GM19193 (cell line): Measurements from ENCODE around the gene CTSO.

Experiments
- POLR2A ChIP-seq: IDR thresholded peaks from 4 replicates; pipeline ENCODE4 v1.6.1; 2011; ENCODE audit not compliant: insufficient read depth, insufficient read length; ENCODE audit errors: extremely low read depth

The CTSO gene

DNA sequence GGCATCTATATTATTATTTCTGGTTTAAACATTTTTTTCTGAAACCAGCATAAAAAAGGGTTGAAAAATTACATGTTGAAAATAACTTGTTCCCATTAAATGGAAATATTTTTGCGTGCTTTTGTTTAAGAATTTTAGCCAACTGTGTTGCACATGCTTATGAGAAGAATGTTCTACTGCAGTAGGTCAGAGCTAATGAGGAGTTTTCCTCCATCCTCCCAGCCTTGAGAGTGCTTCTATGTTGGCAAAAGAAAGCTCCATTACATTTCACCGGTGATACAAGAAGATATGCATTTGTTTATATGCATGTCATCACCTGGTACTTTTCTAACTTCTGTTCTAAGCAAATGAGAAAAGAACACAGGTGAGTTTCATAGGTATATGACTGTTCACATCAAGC, 63.7 kb downstream of the CTSO start:
- TF ChIP-seq POLR2A: no peak

DNA sequence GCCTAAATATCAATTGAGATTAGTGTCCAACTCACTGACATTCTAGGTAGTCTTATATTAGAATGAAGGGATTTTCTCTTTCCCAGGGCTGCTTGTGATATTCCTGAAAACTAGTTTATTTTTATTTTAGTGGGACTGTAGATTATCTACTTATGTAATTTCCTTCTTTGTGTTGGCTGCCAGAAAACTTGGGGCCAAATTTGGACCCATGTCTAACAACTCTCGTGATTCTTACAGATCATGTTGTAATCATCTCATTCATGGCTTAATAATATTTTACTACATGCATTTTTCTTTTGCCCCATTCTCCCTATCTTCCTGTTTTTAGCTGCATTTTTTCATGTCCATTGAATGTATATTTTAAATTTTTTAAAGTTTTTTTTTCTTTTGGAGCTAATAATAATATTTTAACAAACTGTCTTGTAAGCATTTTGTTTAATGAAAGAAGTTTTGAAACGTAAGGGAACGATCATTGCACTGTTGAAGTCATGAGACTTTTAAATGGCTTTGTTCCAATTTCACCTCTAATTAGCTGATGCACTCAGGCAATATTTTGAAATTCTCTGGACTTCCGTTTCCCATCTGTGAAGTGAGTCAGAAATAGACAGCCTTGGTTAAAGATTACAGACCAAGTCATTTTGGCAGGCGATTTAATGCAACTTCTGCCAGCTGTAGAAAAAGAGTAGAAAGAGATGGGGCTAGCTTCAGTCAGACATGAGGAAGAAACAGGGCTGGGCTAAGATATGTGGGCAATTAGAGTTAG, 64.5 kb downstream of the CTSO start:
- TF ChIP-seq POLR2A: no peak

DNA sequence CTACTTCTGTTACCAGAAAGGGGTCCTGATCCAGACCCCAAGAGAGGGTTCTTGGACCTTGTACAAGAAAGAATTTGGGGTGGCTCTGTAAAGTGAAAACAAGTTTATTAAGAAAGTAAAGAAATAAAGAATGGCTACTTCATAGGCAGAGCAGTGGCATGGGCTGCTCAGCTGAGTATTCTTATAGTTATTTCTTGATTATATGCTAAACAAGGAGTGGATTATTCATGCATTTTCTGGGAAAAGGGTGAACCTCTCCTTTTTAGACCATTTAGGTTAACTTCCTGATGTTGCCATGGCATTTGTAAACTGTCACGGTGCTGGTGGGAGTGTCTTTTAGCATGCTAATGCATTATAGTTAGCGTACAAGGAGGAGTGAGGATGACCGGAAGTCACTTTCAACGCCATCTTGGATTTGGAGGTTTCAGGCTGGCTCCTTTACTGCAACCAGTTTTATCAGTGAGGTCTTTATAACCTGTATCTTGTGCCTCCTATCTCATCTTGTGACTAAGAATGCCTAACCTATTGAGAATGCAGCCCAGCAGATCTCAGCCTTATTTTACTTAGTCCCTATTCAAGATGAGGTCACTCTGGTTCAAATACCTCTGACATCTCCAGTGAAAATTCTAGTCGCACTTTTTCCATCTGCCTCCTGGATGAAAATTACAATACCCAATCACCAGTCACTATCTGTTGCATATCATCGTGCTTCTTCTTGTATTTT, 65.7 kb downstream of the CTSO start:
- TF ChIP-seq POLR2A: no peak

DNA sequence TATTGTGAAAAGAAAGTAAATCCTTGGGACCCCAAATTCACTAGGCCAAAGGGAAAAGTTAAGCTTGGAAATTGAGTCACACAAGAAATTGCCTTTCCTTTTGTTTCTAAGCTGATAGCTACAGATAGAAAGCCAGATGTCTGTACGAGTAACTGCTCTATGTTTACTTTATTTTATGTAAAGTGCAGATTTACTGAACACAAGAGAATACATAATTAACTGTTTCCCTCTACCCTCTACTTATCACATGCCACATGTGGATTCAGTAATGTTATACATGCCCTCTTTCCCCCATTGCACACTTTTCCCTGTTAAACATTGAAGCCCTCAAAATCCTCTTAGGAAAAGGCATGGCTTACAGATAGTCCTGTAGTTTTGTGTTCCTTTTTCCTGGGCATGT, 66.6 kb downstream of the CTSO start:
- no peak for TF ChIP-seq POLR2A

DNA sequence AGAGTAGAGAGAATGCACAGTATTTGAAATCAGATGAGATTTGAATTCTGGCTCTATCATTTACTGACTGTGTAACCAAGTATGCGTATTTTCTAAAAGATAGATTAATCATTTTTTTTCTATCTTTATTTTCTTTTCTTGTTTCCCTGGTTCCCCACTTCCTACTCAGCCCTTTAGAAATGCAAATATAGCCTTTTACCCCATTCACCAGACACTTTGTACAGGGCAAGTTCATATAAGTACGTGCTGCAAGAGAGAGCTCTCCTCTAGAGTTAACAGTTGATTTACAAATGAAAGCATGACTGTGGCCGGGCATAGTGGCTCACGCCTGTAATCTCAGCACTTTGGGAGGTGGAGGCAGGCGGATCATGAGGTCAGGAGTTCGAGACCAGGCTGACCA, 68.0 kb downstream of the CTSO start:
- no peak for TF ChIP-seq POLR2A

DNA sequence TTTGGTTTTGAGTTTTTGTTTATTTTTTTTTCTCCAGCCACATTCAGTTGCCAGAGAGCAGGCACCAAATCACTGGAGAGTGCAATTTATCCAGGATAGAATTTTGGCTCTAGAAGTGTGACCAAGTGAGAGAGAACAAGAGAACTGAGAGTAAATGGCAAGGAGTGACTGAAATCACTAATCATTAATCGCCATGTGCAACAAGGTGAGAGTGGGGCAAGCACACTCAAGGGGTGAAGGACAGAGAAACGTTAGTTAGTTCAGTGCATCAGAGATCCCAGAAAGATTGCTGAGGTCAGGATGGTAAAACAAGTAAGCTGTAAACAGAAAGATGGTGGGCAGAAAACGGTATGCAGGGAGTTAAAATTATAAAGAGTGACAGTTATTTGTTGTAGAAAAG, 69.8 kb downstream of the CTSO start:
- TF ChIP-seq POLR2A: no peak

DNA sequence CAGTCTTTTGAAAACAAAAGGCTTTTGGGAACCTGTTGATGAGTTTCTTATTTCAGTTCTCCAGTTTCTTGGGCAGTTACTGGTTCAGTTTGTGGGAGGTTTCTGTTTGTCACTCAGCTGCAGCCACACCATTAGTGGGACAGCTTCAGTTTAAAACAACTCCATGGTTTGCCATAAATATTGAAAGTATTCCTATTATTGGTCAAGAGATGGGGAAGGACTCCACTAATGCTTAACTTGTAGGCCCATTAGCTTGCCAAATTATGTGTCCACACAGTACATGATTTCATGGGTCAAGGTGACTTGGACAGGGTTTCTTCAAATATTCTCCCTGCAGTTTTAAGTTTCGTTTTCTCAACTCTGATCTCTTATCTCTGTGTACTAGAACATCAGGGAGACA, 72.1 kb downstream of the CTSO start:
- TF ChIP-seq POLR2A: no peak

DNA sequence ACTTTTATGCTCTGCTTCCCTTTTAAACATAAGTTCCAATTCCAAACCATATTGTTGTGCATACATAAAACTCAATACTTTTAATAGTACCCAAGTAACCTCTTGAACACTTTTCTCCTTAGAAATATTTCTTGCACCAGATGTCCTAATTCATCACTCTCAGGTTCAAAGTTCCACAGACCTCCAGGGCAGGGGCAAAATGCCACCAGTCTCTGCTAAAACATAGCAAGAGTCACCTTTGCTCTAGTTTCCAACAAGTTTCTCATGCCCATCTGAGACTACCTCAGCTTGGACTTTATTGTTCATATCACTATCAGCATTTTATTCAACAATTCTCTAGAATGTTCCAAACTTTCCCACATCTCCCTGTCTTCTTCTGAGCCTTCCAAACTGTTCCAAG, 73.9 kb downstream of the CTSO start:
- TF ChIP-seq POLR2A: no peak

DNA sequence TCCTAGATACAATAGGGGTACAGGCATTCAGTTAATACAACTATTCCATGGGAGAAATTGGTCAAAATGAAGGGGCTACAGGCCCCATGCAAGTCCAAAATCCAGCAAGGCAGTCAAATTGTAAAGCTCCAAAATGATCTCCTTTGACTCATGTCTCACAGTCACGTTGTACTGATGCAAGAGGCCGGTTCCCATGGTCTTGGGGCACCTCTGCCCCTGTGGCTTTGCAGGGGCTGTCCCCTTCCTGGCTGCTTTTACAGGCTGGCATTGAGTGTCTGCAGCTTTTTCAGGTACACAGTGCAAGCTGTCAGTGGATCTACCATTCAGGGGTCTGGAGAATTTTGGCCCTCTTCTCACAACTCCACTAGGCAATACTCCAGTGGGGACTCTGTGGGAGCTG, 75.1 kb downstream of the CTSO start:
- TF ChIP-seq POLR2A: no peak

DNA sequence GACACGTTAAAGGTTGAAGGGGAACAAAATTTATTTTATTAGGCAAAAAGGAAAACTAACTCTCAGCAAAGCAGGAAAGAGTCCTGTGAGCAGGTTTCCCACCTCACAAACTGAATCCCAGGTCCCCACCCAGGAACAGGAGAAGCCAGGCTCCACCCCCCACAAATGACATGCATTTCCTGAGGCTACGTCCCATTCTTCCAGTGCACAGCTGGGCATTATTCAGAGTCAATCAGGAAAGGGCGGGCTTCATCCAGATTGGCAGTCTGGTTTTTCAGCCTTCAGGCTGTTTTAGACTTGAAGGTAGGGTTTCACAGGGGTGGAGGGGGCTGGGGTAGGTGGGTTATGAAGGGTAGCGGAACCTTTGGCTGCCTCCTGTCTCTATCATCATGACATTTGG, 75.7 kb downstream of the CTSO start:
- TF ChIP-seq POLR2A: no peak

DNA sequence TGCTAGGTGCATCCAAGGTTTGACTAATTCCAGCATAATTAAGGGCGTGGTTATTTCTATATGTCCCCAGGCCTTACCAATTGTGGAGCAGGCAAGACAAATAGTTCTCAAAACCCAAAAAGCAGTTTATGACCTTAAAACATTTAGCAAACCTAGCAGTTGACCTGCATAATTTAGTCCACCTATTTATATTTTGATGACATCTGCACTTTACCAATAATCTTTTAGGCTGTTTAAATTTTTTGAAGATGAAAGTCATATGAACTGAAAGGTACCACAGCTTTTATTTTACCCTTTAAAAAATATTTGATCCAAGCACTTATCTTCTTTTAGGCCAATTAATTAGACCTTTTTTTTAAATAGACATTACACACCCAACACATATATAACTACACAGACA, 77.8 kb downstream of the CTSO start:
- no peak for TF ChIP-seq POLR2A
